WTC11 (cell line): ENCODE measurements around the gene NOP58. TPM values are rescaled to one million over a fixed set of nuclear protein-coding genes. Genes with fewer than 3 reads are reported as not detected.

Experiments used
- ATAC-seq: fragments of 200-7000 bp; cut with Tn5 transposase; 2 replicates; pipeline ENCODE4 v1.10.0; 2021; ENCODE audit warnings: mild to moderate bottlenecking, moderate library complexity
- CTCF ChIA-PET: fragments of 300-600 bp; sonication (Branson Sonifier 250); formaldehyde crosslinking; loops from one replicate; lab custom pipeline; 2021; ENCODE audit warnings: antibody characterized with exemption; lab: Charles Lee
- POLR2A ChIA-PET: fragments of 350-600 bp; sonication (Branson Sonifier 250); formaldehyde crosslinking; loops from one replicate; lab custom pipeline; 2021; ENCODE audit warnings: antibody characterized with exemption; lab: Charles Lee
- DNase-seq: peaks from one replicate; pipeline ENCODE4 v3.0.0; 2021; ENCODE audit warnings: low spot score
- H3K27ac Mint-ChIP-seq: 2 replicates; pipeline ENCODE4 v1.8.0; 2021; ENCODE audit warnings: mixed read lengths
- H3K27me3 Mint-ChIP-seq: 2 replicates; pipeline ENCODE4 v1.8.0; 2021; ENCODE audit warnings: low read depth, mild to moderate bottlenecking, moderate library complexity, mixed read lengths
- H3K36me3 Mint-ChIP-seq: 2 replicates; pipeline ENCODE4 v1.8.0; 2021; ENCODE audit warnings: mixed read lengths
- H3K4me1 Mint-ChIP-seq: 2 replicates; pipeline ENCODE4 v1.8.0; 2022; ENCODE audit warnings: mixed read lengths
- H3K4me3 Mint-ChIP-seq: 2 replicates; pipeline ENCODE4 v1.8.0; 2021; ENCODE audit warnings: mild to moderate bottlenecking, moderate library complexity, mixed read lengths
- H3K9me3 Mint-ChIP-seq: 2 replicates; pipeline ENCODE4 v1.8.0; 2021; ENCODE audit warnings: mixed read lengths
- CBFB ChIP-seq: sonication (generic); formaldehyde crosslinking; IDR thresholded peaks from 2 replicates; pipeline ENCODE4 v1.8.1; 2022; ENCODE audit warnings: mild to moderate bottlenecking, low read depth, missing genetic modification reagents
- ESRRA ChIP-seq: sonication (generic); formaldehyde crosslinking; IDR thresholded peaks from 2 replicates; pipeline ENCODE4 v1.8.1; 2022; ENCODE audit warnings: mild to moderate bottlenecking, missing genetic modification reagents, borderline replicate concordance
- GABPB1 ChIP-seq: sonication (generic); formaldehyde crosslinking; IDR thresholded peaks from 2 replicates; pipeline ENCODE4 v1.8.1; 2023; ENCODE audit warnings: mild to moderate bottlenecking, missing genetic modification reagents
- GRHL2 ChIP-seq: fragments of 250-450 bp; sonication (Bioruptor Pico); IDR thresholded peaks from 2 replicates; pipeline ENCODE4 v1.8.0; 2022; ENCODE audit warnings: mild to moderate bottlenecking, moderate library complexity; ENCODE audit not compliant: insufficient replicate concordance, severe bottlenecking
- HMGA2 ChIP-seq: fragments of 250-450 bp; sonication (Bioruptor Pico); IDR thresholded peaks from 2 replicates; pipeline ENCODE4 v1.4.0; 2021; ENCODE audit warnings: mild to moderate bottlenecking, moderate library complexity
- OVOL2 ChIP-seq: fragments of 250-450 bp; sonication (Bioruptor Pico); IDR thresholded peaks from 2 replicates; pipeline ENCODE4 v1.9.0; 2021; ENCODE audit warnings: mild to moderate bottlenecking, borderline replicate concordance
- SP1 ChIP-seq: sonication (generic); formaldehyde crosslinking; conservative IDR thresholded peaks from 2 replicates; pipeline ENCODE4 v1.8.1; 2022; ENCODE audit warnings: missing genetic modification reagents
- ZNF138 ChIP-seq: sonication (generic); formaldehyde crosslinking; conservative IDR thresholded peaks from 2 replicates; pipeline ENCODE4 v1.8.1; 2022; ENCODE audit warnings: mild to moderate bottlenecking, moderate library complexity, missing genetic modification reagents
- ZNF232 ChIP-seq: sonication (generic); formaldehyde crosslinking; IDR thresholded peaks from 2 replicates; pipeline ENCODE4 v1.8.0; 2022; ENCODE audit warnings: mild to moderate bottlenecking, missing genetic modification reagents
- ZNF671 ChIP-seq: fragments of 250-450 bp; sonication (Bioruptor Pico); IDR thresholded peaks from 2 replicates; pipeline ENCODE4 v1.8.0; 2021; ENCODE audit warnings: mild to moderate bottlenecking
- total RNA-seq: library from RNA; stranded (reverse); gene quantifications from 3 replicates; pipeline ENCODE4 v1.2.3, GENCODE V29; 2021
- TF ChIP-seq, protein P1 (sequence below): fragments of 250-450 bp; sonication (Bioruptor Pico); conservative IDR thresholded peaks from 2 replicates; pipeline ENCODE4 v1.9.0; 2021; ENCODE audit warnings: mild to moderate bottlenecking
- TF ChIP-seq, protein P2 (sequence below): sonication (generic); formaldehyde crosslinking; IDR thresholded peaks from 2 replicates; pipeline ENCODE4 v1.8.0; 2022; ENCODE audit warnings: mild to moderate bottlenecking, missing genetic modification reagents
- TF ChIP-seq, protein P3 (sequence below): sonication (generic); formaldehyde crosslinking; IDR thresholded peaks from 2 replicates; pipeline ENCODE4 v1.8.1; 2023; ENCODE audit warnings: mild to moderate bottlenecking, missing genetic modification reagents, borderline replicate concordance
- TF ChIP-seq, protein P4 (sequence below): sonication (generic); formaldehyde crosslinking; IDR thresholded peaks from 2 replicates; pipeline ENCODE4 v1.8.1; 2023; ENCODE audit warnings: mild to moderate bottlenecking, missing genetic modification reagents
- TF ChIP-seq, protein P5 (sequence below): sonication (generic); formaldehyde crosslinking; IDR thresholded peaks from 2 replicates; pipeline ENCODE4 v1.8.0; 2022; ENCODE audit warnings: mild to moderate bottlenecking, missing genetic modification reagents
- TF ChIP-seq, protein P6 (sequence below): sonication (generic); formaldehyde crosslinking; IDR thresholded peaks from 2 replicates; pipeline ENCODE4 v1.8.1; 2022; ENCODE audit warnings: low read depth, missing genetic modification reagents, borderline replicate concordance
- TF ChIP-seq, protein P7 (sequence below): sonication (generic); formaldehyde crosslinking; IDR thresholded peaks from 2 replicates; pipeline ENCODE4 v1.8.1; 2022; ENCODE audit warnings: mild to moderate bottlenecking, moderate library complexity, missing genetic modification reagents
- TF ChIP-seq, protein P8 (sequence below): sonication (generic); formaldehyde crosslinking; conservative IDR thresholded peaks from 2 replicates; pipeline ENCODE4 v1.8.1; 2023; ENCODE audit warnings: mild to moderate bottlenecking, low read depth, missing genetic modification reagents, moderate library complexity
- TF ChIP-seq, protein P9 (sequence below): sonication (generic); formaldehyde crosslinking; conservative IDR thresholded peaks from 2 replicates; pipeline ENCODE4 v1.8.1; 2022; ENCODE audit warnings: mild to moderate bottlenecking, missing genetic modification reagents

The NOP58 gene
- total RNA-seq, 1 experiment from 2014 or later = 136 TPM

DNA sequence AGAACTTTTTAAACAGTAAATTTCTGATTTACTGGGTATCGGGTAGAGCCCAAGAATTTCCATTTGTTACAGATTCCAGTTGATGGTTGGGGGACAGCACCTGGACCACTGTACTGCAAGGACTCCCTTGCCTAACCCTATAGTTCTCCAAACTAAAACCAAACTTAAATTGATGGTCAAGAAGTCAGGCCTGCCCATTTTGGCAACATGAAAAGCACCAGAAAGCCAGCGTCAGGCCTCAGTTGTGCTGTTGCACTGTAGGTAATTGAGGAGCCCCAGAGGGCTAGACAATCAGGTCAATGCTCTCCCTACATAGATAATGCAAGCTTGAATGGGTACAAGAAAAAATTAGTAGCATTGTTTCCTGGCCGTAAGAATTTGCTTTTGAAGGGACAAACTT lies 40.5 kb downstream of the NOP58 start:
- Mint-ChIP-seq H3K4me3 (no peak overlapping the region), H3K36me3 (peaks cover 55% of the 10 kb centered on the region), H3K9me3 (no peaks in the 10 kb centered on the region), H3K27ac (no peak overlapping the region), H3K4me1 (no peaks in the 10 kb centered on the region), H3K27me3 (no peaks in the 10 kb centered on the region)
- CTCF ChIA-PET = no interaction called here
- ATAC-seq = no peak
- POLR2A ChIA-PET = no interaction called here
- TF ChIP-seq GRHL2 (CRISPR knock-in tag) (no peak), ZNF138 (CRISPR knock-in tag) (no peak), ZNF671 (CRISPR knock-in tag) (no peak), ESRRA (CRISPR knock-in tag) (no peak), OVOL2 (CRISPR knock-in tag) (no peak), HMGA2 (CRISPR knock-in tag) (no peak), SP1 (CRISPR knock-in tag) (no peak), ZNF232 (no peak), GABPB1 (CRISPR knock-in tag) (no peak), CBFB (CRISPR knock-in tag) (no peak)
- TF ChIP-seq, protein P1, sequence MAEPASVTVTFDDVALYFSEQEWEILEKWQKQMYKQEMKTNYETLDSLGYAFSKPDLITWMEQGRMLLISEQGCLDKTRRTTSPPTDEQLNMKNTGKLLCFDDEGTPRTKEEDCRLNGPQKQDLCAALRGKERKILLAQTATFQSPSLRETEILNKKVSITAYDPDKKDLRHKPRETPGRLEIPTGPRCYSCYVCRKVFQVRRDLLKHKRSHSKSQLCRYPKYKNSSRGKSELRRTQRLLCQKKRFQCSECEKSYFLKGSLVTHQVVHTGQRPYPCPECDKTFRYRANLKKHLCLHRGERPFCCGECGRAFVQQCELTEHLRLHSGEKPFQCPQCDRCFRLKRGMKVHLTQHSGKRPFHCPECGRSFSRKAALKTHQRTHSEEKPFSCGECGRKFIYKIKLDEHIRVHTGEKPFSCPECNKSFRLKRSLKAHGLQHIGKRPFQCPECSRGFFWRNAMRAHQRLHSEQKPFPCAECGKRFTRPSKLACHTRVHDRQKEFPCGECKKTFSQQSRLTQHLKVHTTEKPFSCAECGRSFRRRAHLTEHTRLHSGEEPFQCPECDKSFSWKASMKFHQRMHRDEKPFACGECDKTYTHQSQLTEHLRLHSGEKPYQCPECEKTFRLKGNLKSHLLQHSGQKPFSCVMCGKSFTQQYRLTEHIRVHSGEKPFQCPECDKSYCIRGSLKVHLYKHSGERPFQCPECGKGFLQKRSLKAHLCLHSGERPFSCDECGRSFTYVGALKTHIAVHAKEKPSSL (CRISPR knock-in tag) = no peak
- TF ChIP-seq, protein P2, sequence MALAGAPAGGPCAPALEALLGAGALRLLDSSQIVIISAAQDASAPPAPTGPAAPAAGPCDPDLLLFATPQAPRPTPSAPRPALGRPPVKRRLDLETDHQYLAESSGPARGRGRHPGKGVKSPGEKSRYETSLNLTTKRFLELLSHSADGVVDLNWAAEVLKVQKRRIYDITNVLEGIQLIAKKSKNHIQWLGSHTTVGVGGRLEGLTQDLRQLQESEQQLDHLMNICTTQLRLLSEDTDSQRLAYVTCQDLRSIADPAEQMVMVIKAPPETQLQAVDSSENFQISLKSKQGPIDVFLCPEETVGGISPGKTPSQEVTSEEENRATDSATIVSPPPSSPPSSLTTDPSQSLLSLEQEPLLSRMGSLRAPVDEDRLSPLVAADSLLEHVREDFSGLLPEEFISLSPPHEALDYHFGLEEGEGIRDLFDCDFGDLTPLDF = no peak
- TF ChIP-seq, protein P3, sequence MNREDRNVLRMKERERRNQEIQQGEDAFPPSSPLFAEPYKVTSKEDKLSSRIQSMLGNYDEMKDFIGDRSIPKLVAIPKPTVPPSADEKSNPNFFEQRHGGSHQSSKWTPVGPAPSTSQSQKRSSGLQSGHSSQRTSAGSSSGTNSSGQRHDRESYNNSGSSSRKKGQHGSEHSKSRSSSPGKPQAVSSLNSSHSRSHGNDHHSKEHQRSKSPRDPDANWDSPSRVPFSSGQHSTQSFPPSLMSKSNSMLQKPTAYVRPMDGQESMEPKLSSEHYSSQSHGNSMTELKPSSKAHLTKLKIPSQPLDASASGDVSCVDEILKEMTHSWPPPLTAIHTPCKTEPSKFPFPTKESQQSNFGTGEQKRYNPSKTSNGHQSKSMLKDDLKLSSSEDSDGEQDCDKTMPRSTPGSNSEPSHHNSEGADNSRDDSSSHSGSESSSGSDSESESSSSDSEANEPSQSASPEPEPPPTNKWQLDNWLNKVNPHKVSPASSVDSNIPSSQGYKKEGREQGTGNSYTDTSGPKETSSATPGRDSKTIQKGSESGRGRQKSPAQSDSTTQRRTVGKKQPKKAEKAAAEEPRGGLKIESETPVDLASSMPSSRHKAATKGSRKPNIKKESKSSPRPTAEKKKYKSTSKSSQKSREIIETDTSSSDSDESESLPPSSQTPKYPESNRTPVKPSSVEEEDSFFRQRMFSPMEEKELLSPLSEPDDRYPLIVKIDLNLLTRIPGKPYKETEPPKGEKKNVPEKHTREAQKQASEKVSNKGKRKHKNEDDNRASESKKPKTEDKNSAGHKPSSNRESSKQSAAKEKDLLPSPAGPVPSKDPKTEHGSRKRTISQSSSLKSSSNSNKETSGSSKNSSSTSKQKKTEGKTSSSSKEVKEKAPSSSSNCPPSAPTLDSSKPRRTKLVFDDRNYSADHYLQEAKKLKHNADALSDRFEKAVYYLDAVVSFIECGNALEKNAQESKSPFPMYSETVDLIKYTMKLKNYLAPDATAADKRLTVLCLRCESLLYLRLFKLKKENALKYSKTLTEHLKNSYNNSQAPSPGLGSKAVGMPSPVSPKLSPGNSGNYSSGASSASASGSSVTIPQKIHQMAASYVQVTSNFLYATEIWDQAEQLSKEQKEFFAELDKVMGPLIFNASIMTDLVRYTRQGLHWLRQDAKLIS (CRISPR knock-in tag) = no peak
- TF ChIP-seq, protein P4, sequence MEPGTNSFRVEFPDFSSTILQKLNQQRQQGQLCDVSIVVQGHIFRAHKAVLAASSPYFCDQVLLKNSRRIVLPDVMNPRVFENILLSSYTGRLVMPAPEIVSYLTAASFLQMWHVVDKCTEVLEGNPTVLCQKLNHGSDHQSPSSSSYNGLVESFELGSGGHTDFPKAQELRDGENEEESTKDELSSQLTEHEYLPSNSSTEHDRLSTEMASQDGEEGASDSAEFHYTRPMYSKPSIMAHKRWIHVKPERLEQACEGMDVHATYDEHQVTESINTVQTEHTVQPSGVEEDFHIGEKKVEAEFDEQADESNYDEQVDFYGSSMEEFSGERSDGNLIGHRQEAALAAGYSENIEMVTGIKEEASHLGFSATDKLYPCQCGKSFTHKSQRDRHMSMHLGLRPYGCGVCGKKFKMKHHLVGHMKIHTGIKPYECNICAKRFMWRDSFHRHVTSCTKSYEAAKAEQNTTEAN (CRISPR knock-in tag) = no peak
- TF ChIP-seq, protein P5, sequence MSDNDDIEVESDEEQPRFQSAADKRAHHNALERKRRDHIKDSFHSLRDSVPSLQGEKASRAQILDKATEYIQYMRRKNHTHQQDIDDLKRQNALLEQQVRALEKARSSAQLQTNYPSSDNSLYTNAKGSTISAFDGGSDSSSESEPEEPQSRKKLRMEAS (CRISPR knock-in tag) = no peak
- TF ChIP-seq, protein P6, sequence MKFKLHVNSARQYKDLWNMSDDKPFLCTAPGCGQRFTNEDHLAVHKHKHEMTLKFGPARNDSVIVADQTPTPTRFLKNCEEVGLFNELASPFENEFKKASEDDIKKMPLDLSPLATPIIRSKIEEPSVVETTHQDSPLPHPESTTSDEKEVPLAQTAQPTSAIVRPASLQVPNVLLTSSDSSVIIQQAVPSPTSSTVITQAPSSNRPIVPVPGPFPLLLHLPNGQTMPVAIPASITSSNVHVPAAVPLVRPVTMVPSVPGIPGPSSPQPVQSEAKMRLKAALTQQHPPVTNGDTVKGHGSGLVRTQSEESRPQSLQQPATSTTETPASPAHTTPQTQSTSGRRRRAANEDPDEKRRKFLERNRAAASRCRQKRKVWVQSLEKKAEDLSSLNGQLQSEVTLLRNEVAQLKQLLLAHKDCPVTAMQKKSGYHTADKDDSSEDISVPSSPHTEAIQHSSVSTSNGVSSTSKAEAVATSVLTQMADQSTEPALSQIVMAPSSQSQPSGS (CRISPR knock-in tag) = no peak
- TF ChIP-seq, protein P7, sequence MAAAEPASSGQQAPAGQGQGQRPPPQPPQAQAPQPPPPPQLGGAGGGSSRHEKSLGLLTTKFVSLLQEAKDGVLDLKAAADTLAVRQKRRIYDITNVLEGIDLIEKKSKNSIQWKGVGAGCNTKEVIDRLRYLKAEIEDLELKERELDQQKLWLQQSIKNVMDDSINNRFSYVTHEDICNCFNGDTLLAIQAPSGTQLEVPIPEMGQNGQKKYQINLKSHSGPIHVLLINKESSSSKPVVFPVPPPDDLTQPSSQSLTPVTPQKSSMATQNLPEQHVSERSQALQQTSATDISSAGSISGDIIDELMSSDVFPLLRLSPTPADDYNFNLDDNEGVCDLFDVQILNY (CRISPR knock-in tag) = no peak
- TF ChIP-seq, protein P8, sequence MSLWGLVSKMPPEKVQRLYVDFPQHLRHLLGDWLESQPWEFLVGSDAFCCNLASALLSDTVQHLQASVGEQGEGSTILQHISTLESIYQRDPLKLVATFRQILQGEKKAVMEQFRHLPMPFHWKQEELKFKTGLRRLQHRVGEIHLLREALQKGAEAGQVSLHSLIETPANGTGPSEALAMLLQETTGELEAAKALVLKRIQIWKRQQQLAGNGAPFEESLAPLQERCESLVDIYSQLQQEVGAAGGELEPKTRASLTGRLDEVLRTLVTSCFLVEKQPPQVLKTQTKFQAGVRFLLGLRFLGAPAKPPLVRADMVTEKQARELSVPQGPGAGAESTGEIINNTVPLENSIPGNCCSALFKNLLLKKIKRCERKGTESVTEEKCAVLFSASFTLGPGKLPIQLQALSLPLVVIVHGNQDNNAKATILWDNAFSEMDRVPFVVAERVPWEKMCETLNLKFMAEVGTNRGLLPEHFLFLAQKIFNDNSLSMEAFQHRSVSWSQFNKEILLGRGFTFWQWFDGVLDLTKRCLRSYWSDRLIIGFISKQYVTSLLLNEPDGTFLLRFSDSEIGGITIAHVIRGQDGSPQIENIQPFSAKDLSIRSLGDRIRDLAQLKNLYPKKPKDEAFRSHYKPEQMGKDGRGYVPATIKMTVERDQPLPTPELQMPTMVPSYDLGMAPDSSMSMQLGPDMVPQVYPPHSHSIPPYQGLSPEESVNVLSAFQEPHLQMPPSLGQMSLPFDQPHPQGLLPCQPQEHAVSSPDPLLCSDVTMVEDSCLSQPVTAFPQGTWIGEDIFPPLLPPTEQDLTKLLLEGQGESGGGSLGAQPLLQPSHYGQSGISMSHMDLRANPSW (CRISPR knock-in tag) = no peak
- TF ChIP-seq, protein P9, sequence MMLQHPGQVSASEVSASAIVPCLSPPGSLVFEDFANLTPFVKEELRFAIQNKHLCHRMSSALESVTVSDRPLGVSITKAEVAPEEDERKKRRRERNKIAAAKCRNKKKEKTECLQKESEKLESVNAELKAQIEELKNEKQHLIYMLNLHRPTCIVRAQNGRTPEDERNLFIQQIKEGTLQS = no peak
- no peak for DNase-seq
